ENCODE measurements around the gene NEU3. TPM values are rescaled to one million over a fixed set of nuclear protein-coding genes. Genes with fewer than 3 reads are reported as not detected.
"Not testable (repeated sequence)": the region's sequence is repeated elsewhere in the genome, so short reads cannot be mapped to it uniquely, and the experiment has no call there.

Gene NEU3
- total RNA-seq, 1 donor from 2014 or later: 6.6 TPM

DNA sequence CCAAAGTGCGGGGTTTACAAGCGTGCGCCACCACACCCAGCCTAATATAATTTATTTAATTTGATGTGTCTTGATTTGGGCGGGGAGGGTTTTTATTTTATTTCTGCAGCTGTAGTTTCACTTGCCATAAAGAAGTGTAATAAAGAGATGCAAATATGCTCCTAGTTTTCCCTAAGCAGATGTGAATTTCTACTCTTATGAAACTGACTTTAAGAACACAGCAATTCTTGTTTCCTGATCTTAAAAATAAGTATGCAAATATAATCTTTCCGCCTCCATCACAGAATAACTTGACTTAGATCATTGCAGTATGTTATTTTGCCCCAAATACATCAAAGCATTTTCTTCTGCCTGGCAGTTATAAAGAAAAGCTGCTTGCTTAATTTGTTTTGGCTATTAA, 35.3 kb upstream of the NEU3 start:
- DNase-seq: no peak
- H3K4me3 Mint-ChIP-seq (ENCODE audit: unreplicated experiment): no peak overlapping the region
- TF ChIP-seq, protein P1, sequence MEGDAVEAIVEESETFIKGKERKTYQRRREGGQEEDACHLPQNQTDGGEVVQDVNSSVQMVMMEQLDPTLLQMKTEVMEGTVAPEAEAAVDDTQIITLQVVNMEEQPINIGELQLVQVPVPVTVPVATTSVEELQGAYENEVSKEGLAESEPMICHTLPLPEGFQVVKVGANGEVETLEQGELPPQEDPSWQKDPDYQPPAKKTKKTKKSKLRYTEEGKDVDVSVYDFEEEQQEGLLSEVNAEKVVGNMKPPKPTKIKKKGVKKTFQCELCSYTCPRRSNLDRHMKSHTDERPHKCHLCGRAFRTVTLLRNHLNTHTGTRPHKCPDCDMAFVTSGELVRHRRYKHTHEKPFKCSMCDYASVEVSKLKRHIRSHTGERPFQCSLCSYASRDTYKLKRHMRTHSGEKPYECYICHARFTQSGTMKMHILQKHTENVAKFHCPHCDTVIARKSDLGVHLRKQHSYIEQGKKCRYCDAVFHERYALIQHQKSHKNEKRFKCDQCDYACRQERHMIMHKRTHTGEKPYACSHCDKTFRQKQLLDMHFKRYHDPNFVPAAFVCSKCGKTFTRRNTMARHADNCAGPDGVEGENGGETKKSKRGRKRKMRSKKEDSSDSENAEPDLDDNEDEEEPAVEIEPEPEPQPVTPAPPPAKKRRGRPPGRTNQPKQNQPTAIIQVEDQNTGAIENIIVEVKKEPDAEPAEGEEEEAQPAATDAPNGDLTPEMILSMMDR (IDR thresholded peaks at IDR 0.05; ENCODE audit: partially characterized antibody, unreplicated experiment): no peak
- H3K36me3 Mint-ChIP-seq (ENCODE audit: unreplicated experiment): no peaks in the 10 kb centered on the region
- H3K4me1 Mint-ChIP-seq (ENCODE audit: low read depth, unreplicated experiment): peaks cover 14% of the 10 kb centered on the region
- no peak overlapping the region for H3K27ac Mint-ChIP-seq (ENCODE audit: unreplicated experiment)
- peaks cover 4% of the 10 kb centered on the region for H3K9me3 Mint-ChIP-seq (ENCODE audit: unreplicated experiment)
- H3K27me3 Mint-ChIP-seq (ENCODE audit: unreplicated experiment): peaks cover 9% of the 10 kb centered on the region

DNA sequence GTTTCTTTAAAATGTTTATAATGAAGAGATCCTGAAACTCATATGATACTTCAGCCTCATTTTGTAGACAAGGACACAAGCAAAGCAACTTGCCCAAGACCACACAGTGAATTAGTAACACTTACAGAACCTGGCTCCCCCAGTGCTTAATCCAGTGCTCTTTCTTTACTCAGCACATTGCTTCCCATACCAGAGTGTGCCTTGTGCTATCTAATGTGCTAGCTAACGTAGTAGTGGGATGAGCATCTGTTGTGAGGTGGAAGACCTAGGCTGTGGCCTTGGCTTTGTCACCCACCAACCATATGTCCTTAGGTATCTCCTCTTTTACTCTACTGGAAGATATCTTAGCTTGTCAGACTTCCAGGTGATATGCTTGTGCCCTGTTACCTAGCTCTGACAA, 34.5 kb upstream of the NEU3 start:
- no peak overlapping the region for H3K27ac Mint-ChIP-seq (ENCODE audit: unreplicated experiment)
- peaks cover 6% of the 10 kb centered on the region for H3K27me3 Mint-ChIP-seq (ENCODE audit: unreplicated experiment)
- H3K36me3 Mint-ChIP-seq (ENCODE audit: unreplicated experiment): no peaks in the 10 kb centered on the region
- no peak for DNase-seq
- TF ChIP-seq, protein P1 (IDR thresholded peaks at IDR 0.05; ENCODE audit: partially characterized antibody, unreplicated experiment): no peak
- peaks cover 18% of the 10 kb centered on the region for H3K4me1 Mint-ChIP-seq (ENCODE audit: low read depth, unreplicated experiment)
- H3K4me3 Mint-ChIP-seq (ENCODE audit: unreplicated experiment): no peak overlapping the region
- peaks cover 4% of the 10 kb centered on the region for H3K9me3 Mint-ChIP-seq (ENCODE audit: unreplicated experiment)

DNA sequence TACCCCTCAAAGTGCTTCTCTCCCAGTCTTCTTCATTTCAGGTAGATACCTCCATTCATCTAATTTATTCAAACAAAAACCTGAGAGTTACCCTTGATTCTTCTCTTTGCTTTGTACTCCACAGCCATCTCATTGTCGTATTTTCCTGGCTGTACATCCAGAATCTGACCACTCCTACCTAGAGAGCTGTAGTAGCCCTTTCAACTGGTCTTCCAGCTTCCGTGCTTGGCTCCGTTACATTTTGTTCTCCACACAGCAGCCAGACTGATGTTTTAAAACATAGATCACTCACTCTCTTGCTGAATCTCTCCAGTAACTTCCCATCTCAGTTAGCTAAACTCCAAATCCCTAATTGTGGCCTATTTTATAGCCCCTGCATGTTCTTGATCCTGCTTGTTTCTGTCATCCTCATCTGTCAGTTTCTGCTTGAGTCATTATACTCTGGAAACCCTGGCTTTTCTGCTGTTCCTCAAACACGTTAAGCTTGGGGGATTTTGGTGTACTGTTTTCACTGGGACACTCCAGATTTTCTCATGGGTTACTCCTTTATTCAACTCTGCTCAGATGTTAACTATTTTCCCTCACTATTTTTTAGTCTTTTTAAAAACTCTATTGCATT, 32.2 kb upstream of the NEU3 start:
- no peak for DNase-seq
- H3K27ac Mint-ChIP-seq (ENCODE audit: unreplicated experiment): no peak overlapping the region

DNA sequence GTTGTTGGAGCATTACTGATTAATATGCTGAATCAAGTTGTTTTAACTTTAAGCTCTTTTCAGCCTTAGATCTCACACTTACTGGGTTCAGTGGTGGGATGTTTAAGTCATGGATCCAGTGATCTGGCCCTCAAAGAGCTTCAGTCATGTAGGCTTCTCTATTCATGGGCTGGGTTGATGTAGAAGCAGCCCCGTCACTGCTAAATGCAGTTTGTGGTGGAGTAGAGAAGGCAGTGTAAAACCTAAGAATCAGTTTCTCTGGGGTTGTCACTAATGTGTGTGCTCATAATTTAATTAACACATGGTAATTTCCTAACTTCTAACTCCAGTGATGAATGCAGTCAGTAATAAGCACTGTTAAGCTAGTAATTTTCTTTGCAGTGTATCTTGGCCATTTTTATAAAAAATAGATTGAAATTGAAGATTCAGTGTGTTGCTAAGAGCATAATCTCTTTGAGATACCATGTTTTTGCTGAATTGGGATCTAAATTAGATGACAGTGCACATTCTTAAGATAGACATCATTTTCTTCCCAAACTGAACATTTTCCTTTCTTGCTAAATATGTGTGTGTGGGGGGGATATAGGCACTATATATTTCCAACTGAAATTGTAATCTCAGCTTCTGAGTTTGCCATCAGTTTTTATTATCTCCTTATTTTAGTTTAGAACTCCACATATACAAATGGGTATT, 30.6 kb upstream of the NEU3 start:
- peaks cover 9% of the 10 kb centered on the region for H3K4me1 Mint-ChIP-seq (ENCODE audit: low read depth, unreplicated experiment)
- no peak overlapping the region for H3K4me3 Mint-ChIP-seq (ENCODE audit: unreplicated experiment)
- no peaks in the 10 kb centered on the region for H3K27me3 Mint-ChIP-seq (ENCODE audit: unreplicated experiment)
- no peak for DNase-seq
- no peaks in the 10 kb centered on the region for H3K9me3 Mint-ChIP-seq (ENCODE audit: unreplicated experiment)
- H3K36me3 Mint-ChIP-seq (ENCODE audit: unreplicated experiment): no peaks in the 10 kb centered on the region
- H3K27ac Mint-ChIP-seq (ENCODE audit: unreplicated experiment): no peak overlapping the region
- TF ChIP-seq, protein P1 (IDR thresholded peaks at IDR 0.05; ENCODE audit: partially characterized antibody, unreplicated experiment): no peak

More for the DNA sequence above, 32.2 kb upstream of the NEU3 start:
- Mint-ChIP-seq H3K4me3 (ENCODE audit: unreplicated experiment) (no peak overlapping the region), H3K36me3 (ENCODE audit: unreplicated experiment) (no peaks in the 10 kb centered on the region), H3K27me3 (ENCODE audit: unreplicated experiment) (no peaks in the 10 kb centered on the region), H3K4me1 (ENCODE audit: low read depth, unreplicated experiment) (peaks cover 13% of the 10 kb centered on the region), H3K9me3 (ENCODE audit: unreplicated experiment) (peaks cover 1% of the 10 kb centered on the region)
- TF ChIP-seq, protein P1 (IDR thresholded peaks at IDR 0.05; ENCODE audit: partially characterized antibody, unreplicated experiment): no peak

DNA sequence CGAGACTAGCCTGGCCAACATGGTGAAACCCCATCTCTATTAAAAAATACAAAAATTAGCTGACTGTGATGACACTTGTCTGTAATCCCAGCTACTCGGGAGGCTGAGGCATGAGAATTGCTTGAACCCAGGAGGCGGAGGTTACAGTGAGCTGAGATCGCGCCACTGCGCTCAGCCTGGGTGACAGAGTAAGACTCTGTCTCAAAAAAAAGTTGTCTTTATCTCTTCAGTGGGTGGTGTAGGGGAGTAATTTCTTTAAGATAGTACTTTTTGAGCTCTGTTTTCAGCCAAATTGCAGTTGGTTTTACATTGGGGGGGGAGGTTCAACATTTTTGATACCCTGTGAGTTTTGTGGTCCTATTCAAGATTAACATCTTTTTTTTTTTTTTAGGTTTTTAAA, 28.6 kb upstream of the NEU3 start:
- not testable (repeated sequence) for H3K4me1 Mint-ChIP-seq (ENCODE audit: low read depth, unreplicated experiment); DNase-seq; H3K4me3 Mint-ChIP-seq (ENCODE audit: unreplicated experiment); H3K27ac Mint-ChIP-seq (ENCODE audit: unreplicated experiment); H3K27me3 Mint-ChIP-seq (ENCODE audit: unreplicated experiment); H3K36me3 Mint-ChIP-seq (ENCODE audit: unreplicated experiment); H3K9me3 Mint-ChIP-seq (ENCODE audit: unreplicated experiment)
